ENCODE results near the gene FUS. TPM values are rescaled to one million over a fixed set of nuclear protein-coding genes. Genes with fewer than 3 reads are reported as not detected.
A peak's percentile ranks its signal among the peaks of the same experiment; 100 is the strongest.
"Not testable (repeated sequence)": the region's sequence is repeated elsewhere in the genome, so short reads cannot be mapped to it uniquely, and the experiment has no call there.

Gene FUS
- total RNA-seq, 2 experiments from 2014 or later, result 459 to 489 TPM

DNA sequence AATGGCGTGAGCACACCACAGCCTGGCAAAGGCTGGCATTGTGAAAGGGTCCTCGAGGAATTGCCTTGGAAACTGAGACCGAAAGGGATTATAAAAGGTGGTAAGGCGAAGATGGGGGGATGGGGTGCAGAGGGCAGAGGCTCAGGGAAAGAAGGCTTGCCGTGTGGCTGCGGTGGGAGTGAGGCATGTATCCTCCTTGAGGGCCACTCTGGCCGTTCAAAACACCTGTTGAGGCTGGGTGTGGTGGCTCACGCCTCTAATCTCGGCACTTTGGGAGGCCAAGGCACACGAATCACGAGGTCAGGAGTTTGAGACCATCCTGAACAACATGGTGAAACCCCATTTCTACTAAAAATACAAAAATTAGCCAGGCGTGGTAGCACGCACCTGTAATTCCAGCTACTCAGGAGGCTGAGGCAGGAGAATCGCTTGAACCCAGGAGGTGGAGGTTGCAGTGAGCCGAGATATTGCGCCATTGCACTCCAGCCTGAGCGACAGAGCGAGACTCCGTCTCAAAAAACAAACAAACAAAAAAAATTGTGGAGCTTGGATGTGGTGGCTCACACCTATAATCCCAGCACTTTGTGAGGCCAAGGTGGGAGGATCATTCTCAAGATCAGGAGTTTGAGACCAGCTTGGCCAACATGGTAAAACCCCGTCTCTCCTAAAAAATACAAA, 43.0 kb upstream of the FUS start:
- H3K27me3 Mint-ChIP-seq; intact Hi-C loops (cut with micrococcal nuclease); CTCF ChIA-PET; H3K36me3 Mint-ChIP-seq; H3K9me3 Mint-ChIP-seq; H3K4me1 Mint-ChIP-seq (ENCODE audit: low read depth); H3K27ac Mint-ChIP-seq; H3K4me3 Mint-ChIP-seq; DNase-seq: not testable (repeated sequence)
- POLR2A ChIA-PET, result interaction anchor here (1.2 kb wide), 1 partner anchor 19 kb away, joined by 3 read pairs; the partner anchor contains the start of gene KAT8

DNA sequence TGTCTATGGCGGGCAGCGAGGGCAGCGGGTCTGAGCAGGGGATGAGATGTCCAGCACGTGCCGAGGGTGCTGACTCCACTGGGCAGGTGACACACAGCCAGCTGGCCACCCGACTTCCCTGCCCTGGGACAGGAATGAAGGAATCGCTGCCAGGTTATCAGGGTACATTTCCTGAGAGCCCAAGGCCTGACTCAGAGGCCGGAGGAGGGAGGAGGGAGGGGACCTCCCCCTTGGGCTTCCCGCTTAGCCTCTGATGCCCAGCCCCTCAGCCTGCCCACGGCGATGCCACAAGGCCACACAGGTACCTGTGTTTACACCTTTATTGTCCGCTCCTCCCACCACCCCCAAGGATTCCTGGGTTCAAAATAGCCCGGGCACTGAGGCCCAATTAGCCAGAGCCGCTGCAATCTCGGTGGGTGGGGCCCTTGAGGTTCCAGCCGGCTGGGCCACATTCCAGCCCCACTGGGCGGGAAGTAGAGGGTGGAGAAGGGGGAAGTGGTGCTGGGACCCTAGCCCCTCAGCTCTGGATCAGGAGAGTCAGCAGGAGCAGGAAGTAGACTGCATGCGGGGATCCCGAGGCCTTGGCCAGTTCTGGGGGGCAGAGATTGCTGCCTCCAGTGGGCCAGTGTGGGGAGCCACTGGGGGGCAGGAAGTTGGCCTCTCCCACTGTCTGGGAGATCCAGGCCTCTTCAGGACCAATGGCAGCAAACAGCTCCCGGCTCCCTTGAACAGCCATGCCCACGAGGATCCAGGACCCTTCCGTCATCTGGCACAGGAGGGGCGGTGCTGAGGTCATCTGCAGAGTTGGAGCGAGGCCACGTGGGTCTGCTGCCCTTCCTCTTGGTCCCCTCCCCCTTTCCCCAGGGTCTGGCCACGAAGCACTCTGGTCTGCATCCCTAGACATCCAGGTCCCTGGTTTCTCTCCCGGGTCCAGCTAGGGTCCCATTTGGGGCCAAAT, 41.0 kb upstream of the FUS start:
- Mint-ChIP-seq H3K27me3 (no peaks in the 10 kb centered on the region), H3K4me3 (no peak overlapping the region), H3K36me3 (no peaks in the 10 kb centered on the region), H3K9me3 (no peaks in the 10 kb centered on the region), H3K4me1 (ENCODE audit: low read depth) (peaks cover 13% of the 10 kb centered on the region), H3K27ac (no peak overlapping the region)
- intact Hi-C loops (cut with micrococcal nuclease), result no loop called here
- CTCF ChIA-PET, result no interaction called here
- POLR2A ChIA-PET, result no interaction called here
- no peak for DNase-seq

DNA sequence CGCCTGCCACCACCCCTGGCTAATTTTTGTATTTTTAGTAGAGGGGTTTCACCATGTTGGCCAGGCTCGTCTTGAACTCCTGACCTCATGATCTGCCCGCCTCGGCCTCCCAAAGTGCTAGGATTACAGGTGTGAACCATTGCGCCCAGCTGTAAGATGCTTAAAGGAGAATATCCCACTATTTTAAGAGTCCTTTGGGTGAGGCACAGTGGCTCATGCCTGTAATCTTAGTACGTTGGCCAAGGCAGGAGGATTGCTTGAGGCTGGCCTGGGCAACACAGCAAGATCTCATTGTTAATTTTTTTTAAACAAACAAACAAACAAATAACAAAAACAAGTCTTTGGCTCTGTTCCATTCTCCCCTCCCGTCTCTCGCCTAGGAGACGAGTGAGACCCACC, 38.9 kb upstream of the FUS start:
- H3K9me3 Mint-ChIP-seq, H3K27me3 Mint-ChIP-seq, H3K4me3 Mint-ChIP-seq, H3K36me3 Mint-ChIP-seq, DNase-seq: not testable (repeated sequence)
- peaks cover 13% of the 10 kb centered on the region for H3K4me1 Mint-ChIP-seq (ENCODE audit: low read depth)
- POLR2A ChIA-PET, result interaction anchor here (2.6 to 2.9 kb wide), 3 partner anchors 22 to 68 kb away, joined by 18 to 44 read pairs (median 27); partner anchors contain the start of genes FUS, KAT8, ZNF646 and ZNF668
- CTCF ChIA-PET, result interaction anchor here (1.4 to 3.3 kb wide), 5 partner anchors 19 to 316 kb away, joined by 4 to 36 read pairs (median 20); partner anchors contain the start of genes KAT8 and ZNF843
- intact Hi-C loops (cut with micrococcal nuclease), result loop anchor here (5.0 kb wide), 1 partner anchor 144 kb away; no protein-coding TSS in a partner anchor
- H3K27ac Mint-ChIP-seq, result peak overlapping the region; percentile 38

DNA sequence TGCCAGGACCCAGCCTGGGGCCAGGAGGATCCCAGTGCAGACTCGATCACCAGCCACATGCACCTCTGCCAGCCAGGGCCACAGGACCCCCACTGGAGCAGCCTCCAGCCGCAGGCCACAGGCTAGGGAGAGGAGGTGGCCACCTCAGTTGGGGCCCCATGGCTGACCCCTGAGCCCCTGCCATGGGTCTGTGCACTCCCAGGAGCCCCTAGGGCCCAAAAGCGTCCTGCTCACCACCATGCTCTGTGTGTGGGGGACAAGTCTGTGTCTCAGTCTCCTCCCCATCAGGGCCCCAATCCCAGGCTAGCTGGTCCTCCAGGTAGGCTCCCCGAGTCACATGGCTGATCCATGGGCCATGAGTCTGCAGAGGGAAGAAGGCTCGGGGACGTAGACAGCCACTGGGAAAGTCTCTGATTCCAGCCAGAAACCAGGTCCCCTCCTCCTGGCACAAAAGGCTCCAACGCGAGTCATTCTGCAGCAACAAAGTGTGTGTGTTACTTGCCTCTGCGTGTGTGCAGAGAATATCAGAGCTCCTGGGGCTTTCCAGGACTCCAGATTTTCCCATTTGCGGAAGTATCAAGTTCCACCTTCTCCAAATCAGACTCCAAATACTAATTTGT, 38.3 kb upstream of the FUS start:
- DNase-seq, result peak; percentile 24
- H3K27ac Mint-ChIP-seq, result peak overlapping the region; percentile 84
- ChIA-PET POLR2A (interaction anchor here (0.6 to 2.9 kb wide), 9 partner anchors 17 to 319 kb away, joined by 3 to 44 read pairs (median 3); partner anchors contain the start of genes BCKDK, FUS, KAT8 and SETD1A), CTCF (interaction anchor here (0.7 to 3.3 kb wide), 56 partner anchors 10 to 730 kb away, joined by 3 to 37 read pairs (median 5); partner anchors contain the start of genes FUS, HSD3B7, KAT8 and PYCARD)
- H3K4me3 Mint-ChIP-seq, result peak overlapping the region; percentile 69
- H3K9me3 Mint-ChIP-seq, result no peaks in the 10 kb centered on the region
- H3K36me3 Mint-ChIP-seq, result no peaks in the 10 kb centered on the region
- H3K27me3 Mint-ChIP-seq, result no peaks in the 10 kb centered on the region
- H3K4me1 Mint-ChIP-seq (ENCODE audit: low read depth), result peaks cover 13% of the 10 kb centered on the region
- intact Hi-C loops (cut with micrococcal nuclease), result loop anchor here (1.0 to 5.0 kb wide), 9 partner anchors 24 to 318 kb away; partner anchors contain the start of genes ARMC5, KAT8, SETD1A and STX4

DNA sequence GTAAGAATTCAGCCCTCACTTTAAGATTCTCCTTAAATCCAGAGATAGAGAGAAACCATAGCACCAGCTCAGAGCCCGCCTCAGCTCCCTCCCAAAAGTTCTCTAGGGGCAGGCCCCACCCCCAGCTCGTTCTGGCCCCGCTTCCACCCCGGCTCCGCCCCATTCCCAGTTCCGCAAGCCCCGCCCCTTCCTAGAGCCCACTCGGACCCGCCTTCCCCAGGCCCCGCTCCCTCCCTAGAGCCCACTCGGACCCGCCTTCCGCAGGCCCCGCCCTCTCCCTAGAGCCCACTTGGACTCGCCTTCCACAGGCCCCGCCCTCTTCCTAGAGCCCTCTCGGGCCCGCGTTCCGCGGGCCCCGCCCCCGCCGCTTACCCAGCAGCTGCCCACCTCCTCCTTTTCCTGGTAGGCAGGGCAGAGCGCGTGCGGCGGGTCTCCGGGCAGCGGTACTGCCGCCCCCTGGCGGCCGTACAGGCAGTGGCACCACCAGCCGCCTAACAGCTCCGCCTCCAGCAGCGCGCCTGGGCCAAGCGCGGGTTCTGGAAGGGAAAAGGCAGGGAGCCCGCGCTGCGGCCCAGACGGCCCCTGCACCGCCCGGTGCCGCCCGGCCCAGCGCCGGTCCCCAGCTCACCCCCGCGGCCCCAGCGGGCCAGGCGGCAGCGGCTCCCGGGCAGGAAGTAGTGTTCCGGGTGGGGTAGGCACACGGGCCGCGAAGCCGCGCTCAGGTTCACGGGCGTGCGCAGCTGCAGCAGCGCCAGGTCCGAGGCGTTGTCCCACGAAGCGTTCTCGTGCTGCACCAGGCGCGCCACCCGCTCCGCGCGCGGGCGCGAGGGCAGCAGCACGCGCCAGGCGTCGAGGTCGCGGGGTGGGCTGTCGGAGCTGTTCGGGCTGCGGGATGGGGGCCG, 37.6 kb upstream of the FUS start:
- peaks cover 2% of the 10 kb centered on the region for H3K27me3 Mint-ChIP-seq
- no peaks in the 10 kb centered on the region for H3K36me3 Mint-ChIP-seq
- peak overlapping the region; percentile 69 for H3K4me3 Mint-ChIP-seq
- peak; percentile 100 for DNase-seq
- peaks cover 13% of the 10 kb centered on the region for H3K4me1 Mint-ChIP-seq (ENCODE audit: low read depth)
- H3K27ac Mint-ChIP-seq, result peak overlapping the region; percentile 84
- ChIA-PET POLR2A (interaction anchor here (0.6 to 2.9 kb wide), 11 partner anchors 15 to 318 kb away, joined by 3 to 44 read pairs (median 3); partner anchors contain the start of genes BCKDK, FUS, KAT8 and SETD1A), CTCF (interaction anchor here (0.7 to 3.3 kb wide), 66 partner anchors 9 to 730 kb away, joined by 3 to 37 read pairs (median 4); partner anchors contain the start of genes BCKDK, FUS, HSD3B7 and KAT8)
- H3K9me3 Mint-ChIP-seq, result no peaks in the 10 kb centered on the region
- intact Hi-C loops (cut with micrococcal nuclease), result loop anchor here (1.0 to 5.0 kb wide), 9 partner anchors 25 to 317 kb away; partner anchors contain the start of genes ARMC5, KAT8, SETD1A and STX4

DNA sequence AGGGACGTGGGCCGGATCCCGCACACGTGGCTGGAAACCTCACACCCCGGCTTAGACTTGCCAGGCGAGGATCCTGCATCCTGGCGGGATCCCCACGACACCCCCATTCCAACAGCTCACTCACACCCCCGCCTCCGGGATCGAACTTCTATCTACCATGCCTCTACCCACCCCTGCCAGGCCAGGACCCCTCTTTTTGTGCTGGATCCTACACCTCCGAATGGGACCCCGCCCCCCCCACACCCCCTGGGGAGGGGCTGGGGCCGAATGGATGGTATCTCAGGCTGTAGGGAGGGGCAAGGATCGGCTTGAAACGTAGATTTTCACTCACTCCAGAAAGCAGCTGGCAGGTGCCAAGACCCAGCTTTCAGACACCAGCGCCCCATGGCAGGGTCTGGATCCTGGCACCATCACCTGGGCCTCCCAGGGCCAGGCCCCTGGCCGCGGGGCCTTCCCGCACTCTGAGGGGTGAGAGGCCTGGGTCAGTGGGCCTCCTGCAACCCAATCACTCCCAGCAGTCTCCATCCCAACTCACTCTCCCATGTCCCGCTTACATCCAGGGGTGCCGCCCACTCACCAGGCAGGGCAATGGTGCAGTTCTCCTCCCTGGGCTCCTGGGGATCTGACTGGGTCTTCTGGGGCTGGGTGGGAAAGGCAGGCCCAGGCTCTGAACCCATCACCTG, 36.8 kb upstream of the FUS start:
- peaks cover 4% of the 10 kb centered on the region for H3K27me3 Mint-ChIP-seq
- DNase-seq, result no peak
- H3K27ac Mint-ChIP-seq, result peak overlapping the region; percentile 49
- H3K9me3 Mint-ChIP-seq, result no peaks in the 10 kb centered on the region
- ChIA-PET POLR2A (interaction anchor here (1.1 to 2.9 kb wide), 5 partner anchors 24 to 70 kb away, joined by 3 to 44 read pairs (median 18); partner anchors contain the start of genes BCKDK, FUS, KAT8 and ZNF646), CTCF (interaction anchor here (0.7 to 3.3 kb wide), 48 partner anchors 8 to 726 kb away, joined by 3 to 37 read pairs (median 5); partner anchors contain the start of genes BCKDK, FUS, HSD3B7 and KAT8)
- peak overlapping the region; percentile 23 for H3K4me3 Mint-ChIP-seq
- no peaks in the 10 kb centered on the region for H3K36me3 Mint-ChIP-seq
- intact Hi-C loops (cut with micrococcal nuclease), result loop anchor here (2.0 to 5.0 kb wide), 2 partner anchors 36 to 146 kb away; no protein-coding TSS in a partner anchor
- peaks cover 13% of the 10 kb centered on the region for H3K4me1 Mint-ChIP-seq (ENCODE audit: low read depth)

DNA sequence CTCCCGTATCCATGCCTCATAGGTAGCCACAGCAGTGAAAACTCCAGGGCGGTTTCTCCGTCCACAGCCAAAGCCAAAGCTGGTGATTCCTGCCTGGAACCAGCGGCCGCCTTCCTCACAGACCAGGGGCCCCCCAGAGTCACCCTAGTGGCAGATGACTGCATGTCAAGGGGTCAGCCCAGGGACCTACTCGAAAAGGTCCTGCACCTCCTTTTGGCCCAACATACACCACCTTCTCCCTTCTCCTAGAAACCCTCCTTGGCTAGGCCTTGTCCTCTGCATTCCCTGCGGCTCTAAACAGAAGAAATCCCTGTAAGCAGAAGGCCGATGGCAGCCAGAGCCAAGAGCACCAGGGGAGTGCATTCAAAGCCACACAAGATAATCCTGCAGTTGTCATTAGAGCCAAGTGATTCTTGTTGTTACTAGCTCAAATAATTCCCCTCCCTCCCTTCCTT, 36.2 kb upstream of the FUS start:
- no peak for DNase-seq
- intact Hi-C loops (cut with micrococcal nuclease), result loop anchor here (2.0 to 5.0 kb wide), 2 partner anchors 37 to 146 kb away; no protein-coding TSS in a partner anchor
- Mint-ChIP-seq H3K27me3 (peaks cover 4% of the 10 kb centered on the region), H3K9me3 (no peaks in the 10 kb centered on the region), H3K36me3 (no peaks in the 10 kb centered on the region), H3K27ac (peak overlapping the region; percentile 49), H3K4me1 (ENCODE audit: low read depth) (peaks cover 13% of the 10 kb centered on the region), H3K4me3 (peak overlapping the region; percentile 23)
- POLR2A ChIA-PET, result interaction anchor here (2.9 kb wide), 2 partner anchors 25 to 36 kb away, joined by 27 to 44 read pairs; partner anchors contain the start of genes FUS and KAT8
- CTCF ChIA-PET, result interaction anchor here (1.2 to 2.9 kb wide), 6 partner anchors 14 to 288 kb away, joined by 3 to 36 read pairs (median 10); partner anchors contain the start of genes KAT8, PYDC1, ZNF646 and ZNF668

DNA sequence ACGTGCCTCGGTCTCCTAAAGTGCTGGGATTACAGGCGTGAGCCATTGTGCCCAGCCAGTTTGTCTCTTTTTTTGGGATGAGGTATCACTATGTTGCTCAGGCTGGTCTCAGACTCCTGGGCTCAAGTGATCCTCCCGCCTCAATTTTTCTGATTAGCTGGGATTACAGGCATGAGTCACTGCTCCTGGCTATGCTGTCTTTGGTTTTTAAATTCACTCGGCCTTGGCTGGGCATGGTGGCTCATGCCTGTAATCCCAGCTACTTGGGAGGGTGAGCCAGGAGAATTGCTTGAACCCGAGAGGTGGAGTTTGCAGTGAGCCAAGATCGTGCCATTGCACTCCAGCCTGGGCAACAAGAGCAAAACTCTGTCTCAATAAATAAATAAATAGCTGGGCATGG, 35.5 kb upstream of the FUS start:
- H3K27ac Mint-ChIP-seq, H3K27me3 Mint-ChIP-seq, DNase-seq, H3K4me3 Mint-ChIP-seq, H3K9me3 Mint-ChIP-seq, CTCF ChIA-PET, H3K36me3 Mint-ChIP-seq: not testable (repeated sequence)
- POLR2A ChIA-PET, result interaction anchor here (1.2 kb wide), 1 partner anchor 27 kb away, joined by 3 read pairs; the partner anchor contains the start of gene KAT8
- peaks cover 13% of the 10 kb centered on the region for H3K4me1 Mint-ChIP-seq (ENCODE audit: low read depth)
- intact Hi-C loops (cut with micrococcal nuclease), result loop anchor here (5.0 kb wide), 1 partner anchor 147 kb away; no protein-coding TSS in a partner anchor

DNA sequence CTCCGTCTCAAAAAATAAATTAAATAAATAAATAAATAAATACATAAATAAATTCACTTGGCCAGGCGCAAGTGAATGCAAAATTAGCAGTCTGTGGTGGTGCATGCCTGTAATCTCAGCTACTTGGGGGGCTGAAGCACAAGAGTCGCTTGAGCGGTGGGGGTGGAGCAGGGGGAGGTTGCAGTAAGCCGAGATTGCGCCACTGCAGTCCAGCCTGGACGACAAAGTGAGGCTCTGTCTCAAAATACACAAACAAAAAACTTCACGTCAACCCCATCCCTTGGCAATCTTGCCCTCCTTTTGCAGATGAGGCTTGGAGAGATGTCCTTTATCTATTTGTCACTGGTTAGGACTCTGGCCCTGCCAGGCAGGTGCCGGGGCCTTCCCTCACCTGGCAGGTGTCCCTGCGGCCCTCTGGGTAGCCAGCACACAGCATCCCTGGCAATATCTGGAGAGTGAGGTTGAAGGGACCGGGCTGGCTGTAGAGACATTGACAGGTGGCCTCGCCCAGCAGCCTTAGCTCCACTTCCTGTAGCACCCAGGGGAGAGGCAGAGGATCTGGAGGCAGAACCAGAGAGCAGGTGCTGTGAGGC, 34.4 kb upstream of the FUS start:
- ChIA-PET CTCF (interaction anchor here (0.6 to 1.3 kb wide), 3 partner anchors 32 to 211 kb away, joined by 3 to 4 read pairs (median 3); no protein-coding TSS in a partner anchor), POLR2A (interaction anchor here (1.2 kb wide), 2 partner anchors 28 to 52 kb away, joined by 3 read pairs; partner anchors contain the start of gene KAT8)
- no peak overlapping the region for H3K4me3 Mint-ChIP-seq
- H3K27ac Mint-ChIP-seq, result no peak overlapping the region
- H3K36me3 Mint-ChIP-seq, result no peaks in the 10 kb centered on the region
- H3K9me3 Mint-ChIP-seq, result no peaks in the 10 kb centered on the region
- intact Hi-C loops (cut with micrococcal nuclease), result no loop called here
- peaks cover 13% of the 10 kb centered on the region for H3K4me1 Mint-ChIP-seq (ENCODE audit: low read depth)
- H3K27me3 Mint-ChIP-seq, result peaks cover 4% of the 10 kb centered on the region
- DNase-seq, result no peak

Measured in activated CD4-positive, alpha-beta memory T cell treated with anti-CD3 and anti-CD28 coated beads for 36 hours (primary cell).